GM18511 (cell line): ENCODE measurements around the gene SLC25A15.
"Not testable (repeated sequence)": the region's sequence is repeated elsewhere in the genome, so short reads cannot be mapped to it uniquely, and the experiment has no call there.

Source experiments
- ATAC-seq: cut with Tn5 transposase; IDR thresholded peaks from one replicate; pipeline ENCODE4 v1.9.1; 2021; ENCODE audit warnings: mild to moderate bottlenecking, moderate library complexity; ENCODE audit not compliant: unreplicated experiment

The SLC25A15 gene

DNA sequence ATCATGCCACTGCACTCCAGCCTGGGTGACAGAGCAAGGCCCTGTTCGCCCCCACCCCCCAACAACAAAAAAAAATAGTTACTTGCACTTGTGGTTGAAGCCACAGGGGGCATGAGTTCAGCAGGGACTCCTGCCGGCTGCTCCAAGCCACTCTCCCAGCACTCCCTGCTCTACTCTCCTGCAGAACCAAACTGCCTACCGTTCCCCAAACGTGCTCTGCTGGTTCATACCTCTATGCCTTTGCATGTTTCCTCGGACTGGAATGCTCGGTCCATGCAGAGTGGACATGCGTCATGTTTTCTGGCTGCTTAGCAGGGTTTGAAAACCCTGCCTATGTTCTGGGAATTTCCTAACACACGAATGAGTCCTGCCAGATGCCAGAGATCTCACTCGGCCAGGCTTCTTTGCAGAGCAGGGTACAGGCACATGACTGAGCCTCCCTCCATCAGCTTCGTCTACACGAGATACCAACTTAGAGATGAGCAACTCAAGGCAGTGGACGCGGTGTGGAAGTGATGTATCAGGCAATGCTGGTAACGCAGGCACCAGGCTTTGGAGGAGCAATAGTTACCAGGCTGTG lies 8.5 kb upstream of the SLC25A15 start:
- no peak for ATAC-seq

GRCh38 chr13:40781717-40782116 lies 7.7 kb upstream of the SLC25A15 start:
- ATAC-seq = no peak

- not testable (repeated sequence) for ATAC-seq
Observed at GRCh38 chr13:40782971-40783370, 6.4 kb upstream of the SLC25A15 start.

DNA sequence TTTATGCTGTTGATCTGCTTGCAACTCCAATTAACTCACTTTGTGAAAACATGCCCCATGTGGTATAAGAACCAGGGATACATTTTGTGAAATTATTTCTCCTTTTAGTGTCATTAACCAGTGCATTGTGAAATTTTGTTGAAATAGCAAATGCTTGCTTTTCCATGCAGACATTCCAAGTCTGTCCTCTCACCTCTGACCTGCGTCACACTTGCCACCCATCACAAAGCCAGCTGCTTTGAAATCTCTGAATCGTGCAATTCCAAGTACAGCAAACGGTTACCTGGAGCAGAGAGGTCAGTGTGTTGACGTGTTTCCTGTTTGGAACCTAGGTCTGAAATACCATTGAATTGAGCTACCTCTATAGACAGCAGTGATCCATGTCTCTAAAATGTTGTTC lies 4.9 kb upstream of the SLC25A15 start:
- ATAC-seq = no peak

GRCh38 chr13:40786568-40786996 lies 2.8 kb upstream of the SLC25A15 start:
- ATAC-seq = no peak

GRCh38 chr13:40787062-40787461 lies 2.3 kb upstream of the SLC25A15 start:
- no peak for ATAC-seq

GRCh38 chr13:40788540-40789274 lies 704 bp upstream of the SLC25A15 start:
- ATAC-seq = not testable (repeated sequence)

DNA sequence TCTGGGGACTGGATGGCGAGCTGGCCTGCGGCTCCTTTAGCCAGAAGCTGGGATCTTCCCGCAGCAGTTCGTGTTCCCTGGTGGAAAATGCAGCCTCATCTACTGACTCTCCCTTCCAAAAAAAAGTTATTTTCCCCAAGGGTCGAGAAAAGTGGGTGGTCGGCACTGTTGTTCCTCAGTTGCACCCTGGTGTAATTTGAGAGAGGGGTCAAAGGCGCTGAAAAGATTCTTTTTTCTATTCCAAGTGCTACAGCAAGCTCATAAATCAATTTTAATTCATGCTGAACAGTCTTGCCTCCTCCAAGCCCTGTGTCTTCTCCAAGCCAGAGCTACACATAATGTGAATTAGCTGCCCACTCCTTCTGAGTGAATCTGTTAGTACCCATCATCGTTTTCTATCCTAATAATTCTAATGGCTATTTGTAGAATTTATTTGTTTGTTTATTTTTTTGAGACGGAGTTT lies 774 bp downstream of the SLC25A15 start:
- ATAC-seq = no peak

DNA sequence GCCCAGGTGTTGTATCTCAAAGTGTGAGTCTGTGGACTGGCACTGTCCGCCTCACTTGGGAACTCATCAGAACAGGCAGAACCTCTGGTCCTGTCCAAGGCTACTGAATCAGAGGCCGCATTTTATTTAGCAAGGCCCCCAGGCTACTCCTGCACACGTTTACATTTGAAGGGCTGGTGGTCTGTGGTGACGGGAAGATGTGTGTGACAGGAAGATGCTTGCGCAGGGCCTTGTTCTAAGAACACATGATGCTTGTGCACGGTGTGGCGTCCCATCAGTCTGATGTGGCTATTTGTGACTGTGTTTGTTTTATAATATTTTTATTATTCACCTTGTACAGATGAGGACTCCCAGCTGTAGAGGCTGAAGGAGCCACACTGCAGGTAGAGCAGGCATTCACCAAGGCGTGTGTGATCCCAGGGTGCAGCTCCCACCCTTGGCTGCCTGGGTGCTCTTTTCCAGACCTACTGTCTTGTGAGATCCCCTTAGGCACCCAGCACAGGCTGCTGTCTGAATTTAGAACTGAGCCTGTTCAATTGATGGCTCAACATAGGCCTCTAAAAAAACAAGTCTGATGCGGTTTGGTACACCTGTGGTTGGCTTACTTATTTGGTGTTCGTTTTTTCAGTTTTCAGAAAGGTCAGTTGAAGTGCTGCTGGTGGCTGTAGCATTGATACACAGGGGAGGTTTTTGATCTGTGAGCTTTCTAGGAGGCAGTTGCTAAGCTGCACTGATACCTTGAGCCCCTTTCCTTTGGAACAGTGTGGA lies 3.1 kb downstream of the SLC25A15 start:
- no peak for ATAC-seq

GRCh38 chr13:40793339-40793738 lies 3.9 kb downstream of the SLC25A15 start:
- ATAC-seq = no peak

DNA sequence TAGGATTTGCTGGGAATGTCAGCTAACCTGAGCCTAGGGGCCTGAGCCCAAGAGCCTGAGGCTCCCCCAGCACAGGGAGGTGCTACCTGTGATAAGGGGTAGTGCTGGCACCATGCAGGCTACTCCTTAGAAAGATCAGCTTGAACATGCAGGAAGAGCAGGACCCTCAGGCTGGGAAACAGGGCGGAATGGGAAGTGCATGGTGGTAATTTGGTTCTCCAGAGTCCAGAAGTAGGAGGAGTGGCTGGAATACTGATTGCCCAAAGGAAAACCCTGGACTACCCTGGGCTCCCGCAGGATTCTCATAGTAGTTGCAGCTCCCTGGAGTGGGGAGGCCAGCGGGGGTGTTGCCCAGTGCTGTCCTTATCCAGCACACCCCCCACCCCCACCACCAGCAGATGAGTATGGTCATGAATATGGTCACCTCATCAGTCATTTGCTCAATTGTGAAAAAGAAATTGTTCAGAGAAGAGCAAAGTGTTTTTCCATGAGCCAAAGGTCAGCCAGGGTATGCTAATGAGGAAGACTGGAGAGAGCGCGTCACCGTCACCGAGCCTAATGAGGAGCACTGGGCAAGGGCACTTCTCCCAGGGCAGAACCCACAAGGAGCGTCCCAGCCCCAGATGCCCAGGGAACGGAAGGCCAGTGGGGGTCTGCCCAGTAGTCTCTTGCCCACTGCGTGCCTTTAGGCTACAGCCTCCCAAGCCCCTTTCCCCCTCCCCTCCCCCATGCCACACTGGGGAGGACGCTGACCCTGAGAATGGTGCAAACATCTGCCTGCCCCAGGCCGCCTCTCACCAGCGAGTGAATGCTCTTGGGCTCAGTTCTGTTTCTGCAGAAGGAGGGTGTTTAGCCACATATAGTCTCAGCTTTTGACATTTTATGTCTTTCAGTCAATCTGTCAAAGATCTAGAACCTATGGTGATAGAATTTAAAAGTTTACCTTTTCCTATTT lies 5.3 kb downstream of the SLC25A15 start:
- no peak for ATAC-seq

DNA sequence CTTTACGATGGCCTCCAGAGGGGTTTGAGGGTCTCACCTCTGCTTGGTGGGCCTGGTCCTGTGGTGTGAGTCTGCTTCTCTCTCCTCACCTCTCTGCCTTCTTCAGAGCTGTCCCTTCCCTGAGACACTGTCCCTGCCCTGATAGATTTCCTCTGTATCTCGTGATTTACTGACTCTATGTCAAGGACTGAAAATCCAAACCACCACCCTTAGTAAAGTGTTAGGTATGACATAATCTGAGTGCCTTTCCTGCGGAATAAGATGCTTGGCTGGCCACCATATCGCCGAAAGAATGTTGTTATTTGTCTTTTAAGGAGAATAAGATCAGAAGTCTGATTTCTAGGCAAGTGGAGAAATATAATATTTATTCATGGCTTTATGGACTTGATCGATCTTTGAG lies 7.2 kb downstream of the SLC25A15 start:
- no peak for ATAC-seq

DNA sequence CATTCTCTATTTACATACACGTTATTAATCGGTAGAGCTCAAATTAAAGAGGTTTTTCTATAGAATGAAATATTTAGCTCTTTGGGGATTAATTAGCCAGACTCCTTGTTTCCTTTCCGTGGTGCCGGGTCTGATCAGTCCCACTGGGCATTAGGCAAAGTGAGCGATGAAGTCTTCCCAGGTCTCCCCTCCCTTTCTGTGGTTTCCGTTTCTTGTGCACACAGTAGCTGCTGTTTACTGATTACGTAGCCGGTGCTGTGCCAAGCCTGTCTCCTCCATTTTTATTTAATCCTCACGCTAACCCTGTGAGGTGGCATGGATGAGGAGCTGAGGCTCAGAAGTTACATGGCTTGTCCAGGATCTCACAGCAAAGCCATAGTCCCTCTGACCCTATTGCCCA lies 9.0 kb downstream of the SLC25A15 start:
- no peak for ATAC-seq

DNA sequence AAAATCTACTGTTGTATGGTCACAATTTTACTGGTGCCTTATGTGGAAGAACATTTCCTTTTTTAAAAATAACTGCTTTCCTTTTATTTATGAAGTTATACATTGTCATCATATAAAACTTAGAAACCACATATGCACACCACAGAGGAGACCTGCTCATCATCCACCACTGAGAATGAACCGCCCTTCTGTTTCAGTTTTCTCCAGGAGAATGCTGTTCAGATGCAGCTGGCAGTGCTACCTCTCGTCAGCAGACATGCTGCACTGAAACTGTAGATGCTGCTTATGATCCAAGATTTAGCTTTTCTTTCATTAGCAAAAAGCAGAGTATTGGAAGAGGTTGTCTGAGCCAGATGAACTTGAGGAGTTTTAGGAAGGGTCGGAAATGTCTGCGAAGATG lies 10.1 kb downstream of the SLC25A15 start:
- ATAC-seq = no peak

- ATAC-seq = no peak
Observed at GRCh38 chr13:40800559-40800958, 11.1 kb downstream of the SLC25A15 start.

DNA sequence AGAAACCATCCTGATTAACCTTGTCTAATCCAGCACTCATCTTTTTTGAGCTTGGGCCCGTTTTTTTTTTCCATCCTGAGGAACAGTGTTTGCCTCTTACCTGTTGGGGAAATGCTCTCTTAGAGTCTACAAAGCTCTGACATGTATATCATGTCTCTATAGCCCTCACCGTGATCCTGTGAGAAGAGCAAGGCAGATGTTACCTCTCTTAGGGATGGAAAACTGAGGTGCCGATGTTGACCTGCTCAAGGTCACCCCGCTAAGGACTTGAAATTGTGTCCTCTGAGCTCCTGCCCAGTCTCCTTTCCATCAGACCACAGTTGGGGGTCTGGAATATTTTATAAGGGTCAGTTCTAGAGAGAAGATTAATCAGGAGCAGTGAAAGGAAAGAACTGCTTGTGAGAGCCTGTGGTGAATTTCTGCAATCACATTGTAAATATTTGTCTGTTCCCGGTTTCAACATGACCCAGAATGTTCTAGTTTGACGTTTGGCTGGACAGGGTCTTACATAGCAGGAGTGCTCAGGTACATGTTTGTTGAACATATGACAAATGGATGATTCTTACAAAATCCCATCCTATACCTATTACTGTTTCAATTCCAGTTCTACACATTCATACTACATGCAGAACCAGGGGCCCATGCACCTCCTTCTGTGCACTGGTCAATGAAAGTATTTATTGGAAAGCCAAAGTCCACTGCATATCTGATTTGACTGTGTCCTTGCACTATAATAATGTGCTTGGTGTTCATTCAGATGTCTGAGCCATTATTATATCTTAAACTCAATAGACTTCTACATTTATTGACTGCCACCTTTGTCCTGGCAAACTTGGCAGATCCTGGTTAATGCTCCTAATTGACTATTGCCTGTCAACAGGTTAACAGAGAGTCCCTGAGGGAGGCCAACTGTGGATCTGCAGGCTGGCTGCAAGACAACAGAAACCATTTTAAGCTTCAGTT lies 12.1 kb downstream of the SLC25A15 start:
- no peak for ATAC-seq

DNA sequence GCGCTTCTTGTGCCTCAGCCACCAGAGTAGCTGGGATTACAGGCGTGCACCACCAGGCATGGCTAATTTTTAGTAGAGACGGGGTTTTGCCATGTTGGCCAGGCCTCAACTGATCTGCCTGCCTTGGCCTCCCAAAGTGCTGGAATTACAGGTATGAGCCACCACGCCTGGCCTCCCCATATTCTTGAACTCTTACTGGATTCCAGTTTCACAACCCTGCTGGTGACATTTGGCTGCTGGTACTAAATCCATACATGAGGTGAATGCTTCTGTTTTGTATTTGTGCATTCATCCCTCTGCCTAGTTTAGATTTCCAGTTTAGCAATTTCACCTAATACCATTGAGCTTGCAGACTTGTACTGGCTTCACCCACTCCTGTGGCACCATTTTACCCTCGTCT lies 13.9 kb downstream of the SLC25A15 start:
- no peak for ATAC-seq

- no peak for ATAC-seq
Observed at GRCh38 chr13:40806241-40806640, 16.8 kb downstream of the SLC25A15 start.

DNA sequence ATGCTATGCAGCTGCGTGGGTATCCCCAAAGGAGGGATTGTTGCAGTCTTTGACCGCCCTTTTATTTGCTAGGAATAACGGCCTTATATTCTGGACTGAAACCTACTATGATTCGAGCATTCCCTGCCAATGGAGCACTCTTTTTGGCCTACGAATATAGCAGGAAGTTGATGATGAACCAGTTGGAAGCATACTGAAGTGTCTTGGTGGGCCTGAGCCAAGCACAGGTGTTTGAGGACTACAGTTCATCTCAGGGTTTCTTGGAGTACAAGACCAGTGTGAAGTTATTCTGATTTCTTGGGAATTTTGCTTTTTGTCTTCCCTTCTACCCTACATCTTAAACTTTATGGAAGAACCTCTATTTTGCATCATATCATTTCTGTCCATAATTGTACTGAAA lies 20.1 kb downstream of the SLC25A15 start:
- no peak for ATAC-seq

GRCh38 chr13:40812102-40812501 lies 22.7 kb downstream of the SLC25A15 start:
- ATAC-seq = no peak
